ENCODE results near the gene PDGFC.

DNA sequence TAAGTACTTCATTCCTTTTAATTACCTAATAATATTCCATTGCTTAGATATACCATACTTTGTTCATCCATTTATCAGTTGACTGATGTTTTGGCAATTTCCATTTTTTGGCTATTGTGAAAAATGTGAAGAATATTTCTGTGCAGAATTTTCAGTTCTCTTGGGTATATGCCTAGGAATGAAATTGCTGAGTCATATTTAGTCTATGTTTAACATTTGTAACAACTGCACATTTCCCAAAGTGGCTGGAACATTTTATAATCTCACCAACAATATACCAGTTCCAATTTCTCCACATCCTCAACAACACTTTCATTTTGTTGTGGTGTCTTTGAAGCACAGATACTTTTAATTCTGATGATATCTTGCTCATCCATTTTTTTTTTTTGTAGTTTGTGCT is 215.5 kb downstream of the PDGFC start:
- TF ChIP-seq, protein P1, sequence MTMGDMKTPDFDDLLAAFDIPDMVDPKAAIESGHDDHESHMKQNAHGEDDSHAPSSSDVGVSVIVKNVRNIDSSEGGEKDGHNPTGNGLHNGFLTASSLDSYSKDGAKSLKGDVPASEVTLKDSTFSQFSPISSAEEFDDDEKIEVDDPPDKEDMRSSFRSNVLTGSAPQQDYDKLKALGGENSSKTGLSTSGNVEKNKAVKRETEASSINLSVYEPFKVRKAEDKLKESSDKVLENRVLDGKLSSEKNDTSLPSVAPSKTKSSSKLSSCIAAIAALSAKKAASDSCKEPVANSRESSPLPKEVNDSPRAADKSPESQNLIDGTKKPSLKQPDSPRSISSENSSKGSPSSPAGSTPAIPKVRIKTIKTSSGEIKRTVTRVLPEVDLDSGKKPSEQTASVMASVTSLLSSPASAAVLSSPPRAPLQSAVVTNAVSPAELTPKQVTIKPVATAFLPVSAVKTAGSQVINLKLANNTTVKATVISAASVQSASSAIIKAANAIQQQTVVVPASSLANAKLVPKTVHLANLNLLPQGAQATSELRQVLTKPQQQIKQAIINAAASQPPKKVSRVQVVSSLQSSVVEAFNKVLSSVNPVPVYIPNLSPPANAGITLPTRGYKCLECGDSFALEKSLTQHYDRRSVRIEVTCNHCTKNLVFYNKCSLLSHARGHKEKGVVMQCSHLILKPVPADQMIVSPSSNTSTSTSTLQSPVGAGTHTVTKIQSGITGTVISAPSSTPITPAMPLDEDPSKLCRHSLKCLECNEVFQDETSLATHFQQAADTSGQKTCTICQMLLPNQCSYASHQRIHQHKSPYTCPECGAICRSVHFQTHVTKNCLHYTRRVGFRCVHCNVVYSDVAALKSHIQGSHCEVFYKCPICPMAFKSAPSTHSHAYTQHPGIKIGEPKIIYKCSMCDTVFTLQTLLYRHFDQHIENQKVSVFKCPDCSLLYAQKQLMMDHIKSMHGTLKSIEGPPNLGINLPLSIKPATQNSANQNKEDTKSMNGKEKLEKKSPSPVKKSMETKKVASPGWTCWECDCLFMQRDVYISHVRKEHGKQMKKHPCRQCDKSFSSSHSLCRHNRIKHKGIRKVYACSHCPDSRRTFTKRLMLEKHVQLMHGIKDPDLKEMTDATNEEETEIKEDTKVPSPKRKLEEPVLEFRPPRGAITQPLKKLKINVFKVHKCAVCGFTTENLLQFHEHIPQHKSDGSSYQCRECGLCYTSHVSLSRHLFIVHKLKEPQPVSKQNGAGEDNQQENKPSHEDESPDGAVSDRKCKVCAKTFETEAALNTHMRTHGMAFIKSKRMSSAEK (CRISPR knock-in tag; IDR thresholded peaks at IDR 0.05; ENCODE audit: borderline replicate concordance): no peak
- TF ChIP-seq, protein P2, sequence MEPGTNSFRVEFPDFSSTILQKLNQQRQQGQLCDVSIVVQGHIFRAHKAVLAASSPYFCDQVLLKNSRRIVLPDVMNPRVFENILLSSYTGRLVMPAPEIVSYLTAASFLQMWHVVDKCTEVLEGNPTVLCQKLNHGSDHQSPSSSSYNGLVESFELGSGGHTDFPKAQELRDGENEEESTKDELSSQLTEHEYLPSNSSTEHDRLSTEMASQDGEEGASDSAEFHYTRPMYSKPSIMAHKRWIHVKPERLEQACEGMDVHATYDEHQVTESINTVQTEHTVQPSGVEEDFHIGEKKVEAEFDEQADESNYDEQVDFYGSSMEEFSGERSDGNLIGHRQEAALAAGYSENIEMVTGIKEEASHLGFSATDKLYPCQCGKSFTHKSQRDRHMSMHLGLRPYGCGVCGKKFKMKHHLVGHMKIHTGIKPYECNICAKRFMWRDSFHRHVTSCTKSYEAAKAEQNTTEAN (CRISPR knock-in tag; IDR thresholded peaks at IDR 0.05): no peak
- no peak for TF ChIP-seq SP1 (CRISPR knock-in tag; conservative IDR thresholded peaks at IDR 0.05)
- TF ChIP-seq, protein P3, sequence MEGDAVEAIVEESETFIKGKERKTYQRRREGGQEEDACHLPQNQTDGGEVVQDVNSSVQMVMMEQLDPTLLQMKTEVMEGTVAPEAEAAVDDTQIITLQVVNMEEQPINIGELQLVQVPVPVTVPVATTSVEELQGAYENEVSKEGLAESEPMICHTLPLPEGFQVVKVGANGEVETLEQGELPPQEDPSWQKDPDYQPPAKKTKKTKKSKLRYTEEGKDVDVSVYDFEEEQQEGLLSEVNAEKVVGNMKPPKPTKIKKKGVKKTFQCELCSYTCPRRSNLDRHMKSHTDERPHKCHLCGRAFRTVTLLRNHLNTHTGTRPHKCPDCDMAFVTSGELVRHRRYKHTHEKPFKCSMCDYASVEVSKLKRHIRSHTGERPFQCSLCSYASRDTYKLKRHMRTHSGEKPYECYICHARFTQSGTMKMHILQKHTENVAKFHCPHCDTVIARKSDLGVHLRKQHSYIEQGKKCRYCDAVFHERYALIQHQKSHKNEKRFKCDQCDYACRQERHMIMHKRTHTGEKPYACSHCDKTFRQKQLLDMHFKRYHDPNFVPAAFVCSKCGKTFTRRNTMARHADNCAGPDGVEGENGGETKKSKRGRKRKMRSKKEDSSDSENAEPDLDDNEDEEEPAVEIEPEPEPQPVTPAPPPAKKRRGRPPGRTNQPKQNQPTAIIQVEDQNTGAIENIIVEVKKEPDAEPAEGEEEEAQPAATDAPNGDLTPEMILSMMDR (IDR thresholded peaks at IDR 0.05): no peak
- TF ChIP-seq, protein P4, sequence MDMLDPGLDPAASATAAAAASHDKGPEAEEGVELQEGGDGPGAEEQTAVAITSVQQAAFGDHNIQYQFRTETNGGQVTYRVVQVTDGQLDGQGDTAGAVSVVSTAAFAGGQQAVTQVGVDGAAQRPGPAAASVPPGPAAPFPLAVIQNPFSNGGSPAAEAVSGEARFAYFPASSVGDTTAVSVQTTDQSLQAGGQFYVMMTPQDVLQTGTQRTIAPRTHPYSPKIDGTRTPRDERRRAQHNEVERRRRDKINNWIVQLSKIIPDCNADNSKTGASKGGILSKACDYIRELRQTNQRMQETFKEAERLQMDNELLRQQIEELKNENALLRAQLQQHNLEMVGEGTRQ (CRISPR knock-in tag; IDR thresholded peaks at IDR 0.05): no peak
- TF ChIP-seq, protein P5, sequence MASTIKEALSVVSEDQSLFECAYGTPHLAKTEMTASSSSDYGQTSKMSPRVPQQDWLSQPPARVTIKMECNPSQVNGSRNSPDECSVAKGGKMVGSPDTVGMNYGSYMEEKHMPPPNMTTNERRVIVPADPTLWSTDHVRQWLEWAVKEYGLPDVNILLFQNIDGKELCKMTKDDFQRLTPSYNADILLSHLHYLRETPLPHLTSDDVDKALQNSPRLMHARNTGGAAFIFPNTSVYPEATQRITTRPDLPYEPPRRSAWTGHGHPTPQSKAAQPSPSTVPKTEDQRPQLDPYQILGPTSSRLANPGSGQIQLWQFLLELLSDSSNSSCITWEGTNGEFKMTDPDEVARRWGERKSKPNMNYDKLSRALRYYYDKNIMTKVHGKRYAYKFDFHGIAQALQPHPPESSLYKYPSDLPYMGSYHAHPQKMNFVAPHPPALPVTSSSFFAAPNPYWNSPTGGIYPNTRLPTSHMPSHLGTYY (CRISPR knock-in tag; IDR thresholded peaks at IDR 0.05): no peak

Data from WTC11 (cell line).